Neural crest cell (in vitro differentiated cells): ENCODE results near the gene SLC7A9. TPM values are rescaled to one million over a fixed set of nuclear protein-coding genes. Genes with fewer than 3 reads are reported as not detected.

Source experiments
- DNase-seq: peaks from one replicate; pipeline ENCODE4 v3.0.0; 2021; ENCODE audit warnings: low read depth, mixed read lengths, low spot score
- H3K27ac Mint-ChIP-seq: one replicate; pipeline ENCODE4 v1.8.0; 2021; ENCODE audit warnings: mild to moderate bottlenecking, mixed read lengths; ENCODE audit not compliant: unreplicated experiment
- H3K27me3 Mint-ChIP-seq: 2 replicates; pipeline ENCODE4 v1.8.0; 2021; ENCODE audit warnings: low read depth, mild to moderate bottlenecking, mixed read lengths
- H3K36me3 Mint-ChIP-seq: 2 replicates; pipeline ENCODE4 v1.8.0; 2021; ENCODE audit warnings: low read depth, mild to moderate bottlenecking, mixed read lengths
- H3K4me1 Mint-ChIP-seq: 2 replicates; pipeline ENCODE4 v1.8.0; 2021; ENCODE audit warnings: mixed read lengths
- H3K4me3 Mint-ChIP-seq: one replicate; pipeline ENCODE4 v1.8.0; 2021; ENCODE audit warnings: mild to moderate bottlenecking, mixed read lengths
- H3K9me3 Mint-ChIP-seq: 2 replicates; pipeline ENCODE4 v1.8.0; 2021; ENCODE audit warnings: mixed read lengths
- CTCF ChIP-seq: fragments of 200-600 bp; sonication (generic); conservative IDR thresholded peaks from 2 replicates; pipeline ENCODE4 v1.5.0; 2021; ENCODE audit warnings: antibody characterized with exemption, mild to moderate bottlenecking
- total RNA-seq: library from RNA; stranded (reverse); gene quantifications from 2 replicates; pipeline ENCODE4 v1.2.1, GENCODE V29; 2021

SLC7A9 gene
- total RNA-seq, 1 donor from 2014 or later: 0.49 TPM

- no peak overlapping the region for H3K27ac Mint-ChIP-seq
- H3K36me3 Mint-ChIP-seq: no peaks in the 10 kb centered on the region
- H3K9me3 Mint-ChIP-seq: no peaks in the 10 kb centered on the region
- peaks cover 10% of the 10 kb centered on the region for H3K4me1 Mint-ChIP-seq
- no peak for DNase-seq
- no peak for TF ChIP-seq CTCF
- no peak overlapping the region for H3K4me3 Mint-ChIP-seq
- peaks cover 6% of the 10 kb centered on the region for H3K27me3 Mint-ChIP-seq
These were observed 58.4 kb downstream of the SLC7A9 start for GRCh38 chr19:32811151-32811550.

GRCh38 chr19:32810452-32810851, 59.1 kb downstream of the SLC7A9 start:
- peaks cover 6% of the 10 kb centered on the region for H3K27me3 Mint-ChIP-seq
- H3K27ac Mint-ChIP-seq: no peak overlapping the region
- no peak for TF ChIP-seq CTCF
- no peaks in the 10 kb centered on the region for H3K36me3 Mint-ChIP-seq
- no peak overlapping the region for H3K4me3 Mint-ChIP-seq
- H3K9me3 Mint-ChIP-seq: no peaks in the 10 kb centered on the region
- no peak for DNase-seq
- H3K4me1 Mint-ChIP-seq: peaks cover 10% of the 10 kb centered on the region

GRCh38 chr19:32809754-32810153, 59.8 kb downstream of the SLC7A9 start:
- H3K27me3 Mint-ChIP-seq: peaks cover 6% of the 10 kb centered on the region
- peaks cover 10% of the 10 kb centered on the region for H3K4me1 Mint-ChIP-seq
- no peak for DNase-seq
- H3K4me3 Mint-ChIP-seq: no peak overlapping the region
- H3K36me3 Mint-ChIP-seq: no peaks in the 10 kb centered on the region
- TF ChIP-seq CTCF: no peak
- H3K27ac Mint-ChIP-seq: no peak overlapping the region
- no peaks in the 10 kb centered on the region for H3K9me3 Mint-ChIP-seq

GRCh38 chr19:32809254-32809653, 60.3 kb downstream of the SLC7A9 start:
- Mint-ChIP-seq H3K27ac (no peak overlapping the region), H3K27me3 (peaks cover 4% of the 10 kb centered on the region), H3K9me3 (no peaks in the 10 kb centered on the region), H3K4me3 (no peak overlapping the region), H3K4me1 (peaks cover 7% of the 10 kb centered on the region), H3K36me3 (no peaks in the 10 kb centered on the region)
- no peak for DNase-seq
- TF ChIP-seq CTCF: no peak

GRCh38 chr19:32808236-32808635, 61.3 kb downstream of the SLC7A9 start:
- no peak for TF ChIP-seq CTCF
- DNase-seq: no peak
- H3K27ac Mint-ChIP-seq: no peak overlapping the region
- H3K36me3 Mint-ChIP-seq: no peaks in the 10 kb centered on the region
- H3K27me3 Mint-ChIP-seq: peaks cover 3% of the 10 kb centered on the region
- no peaks in the 10 kb centered on the region for H3K9me3 Mint-ChIP-seq
- no peak overlapping the region for H3K4me3 Mint-ChIP-seq
- H3K4me1 Mint-ChIP-seq: no peaks in the 10 kb centered on the region

- no peak for DNase-seq
- Mint-ChIP-seq H3K27me3 (no peaks in the 10 kb centered on the region), H3K4me3 (no peak overlapping the region), H3K9me3 (no peaks in the 10 kb centered on the region), H3K4me1 (no peaks in the 10 kb centered on the region), H3K36me3 (no peaks in the 10 kb centered on the region), H3K27ac (no peak overlapping the region)
- no peak for TF ChIP-seq CTCF
These were observed 66.7 kb downstream of the SLC7A9 start for GRCh38 chr19:32802840-32803239.
